A673 (cell line): ENCODE results near the gene TSPO. TPM values are rescaled to one million over a fixed set of nuclear protein-coding genes. Genes with fewer than 3 reads are reported as not detected.

Experiments used
- BruUV-seq: library from RNA; stranded (reverse); fragments of 400-500 nt; replicated peaks from 2 replicates; lab custom pipeline; 2021; lab: Mats Ljungman, UMichigan
- CTCF ChIA-PET: fragments of 300-600 bp; sonication (Branson Sonifier 250); formaldehyde crosslinking; loops from one replicate; lab custom pipeline; 2022; ENCODE audit warnings: antibody characterized with exemption; lab: Charles Lee
- POLR2A ChIA-PET: fragments of 300-600 bp; sonication (Branson Sonifier 250); formaldehyde crosslinking; loops from one replicate; lab custom pipeline; 2022; ENCODE audit warnings: antibody characterized with exemption; ENCODE audit not compliant: low non-redundant PET; lab: Charles Lee
- DNase-seq: peaks from one replicate; pipeline ENCODE4 v3.0.0-alpha.2; 2015; ENCODE audit warnings: low spot score
- H3K27ac ChIP-seq: fragments of 200-600 bp; sonication (generic); 2 replicates; pipeline ENCODE4 v1.5.1; 2016; ENCODE audit warnings: mixed run types, low read depth, mild to moderate bottlenecking, mixed read lengths, antibody characterized with exemption, low read length; ENCODE audit not compliant: poor library complexity, severe bottlenecking
- H3K27me3 ChIP-seq: fragments of 200-600 bp; sonication (generic); replicated peaks from 2 replicates; pipeline ENCODE4 v1.6.1; 2017; ENCODE audit warnings: mixed run types, low read depth, mild to moderate bottlenecking, mixed read lengths, antibody characterized with exemption, low read length; ENCODE audit not compliant: insufficient read depth, poor library complexity
- H3K36me3 ChIP-seq: fragments of 200-600 bp; sonication (generic); 2 replicates; pipeline ENCODE4 v1.6.1; 2016; ENCODE audit warnings: mixed run types, mild to moderate bottlenecking, mixed read lengths, antibody characterized with exemption, low read length; ENCODE audit not compliant: insufficient read depth, poor library complexity, severe bottlenecking
- H3K4me1 ChIP-seq: fragments of 200-600 bp; sonication (generic); 2 replicates; pipeline ENCODE4 v1.6.1; 2017; ENCODE audit warnings: mixed run types, mild to moderate bottlenecking, mixed read lengths, antibody characterized with exemption, low read length; ENCODE audit not compliant: insufficient read depth, poor library complexity, severe bottlenecking
- H3K4me3 ChIP-seq: fragments of 200-600 bp; sonication (generic); 2 replicates; pipeline ENCODE4 v1.5.1; 2016; ENCODE audit warnings: low read depth, mixed run types, mild to moderate bottlenecking, mixed read lengths, low read length; ENCODE audit not compliant: poor library complexity, severe bottlenecking
- H3K9me3 ChIP-seq: fragments of 200-600 bp; sonication (generic); 2 replicates; pipeline ENCODE4 v1.6.1; 2016; ENCODE audit warnings: mixed run types, low read depth, mild to moderate bottlenecking, mixed read lengths, antibody characterized with exemption, low read length; ENCODE audit not compliant: poor library complexity, severe bottlenecking
- CTCF ChIP-seq: fragments of 300-800, 200-600 bp; sonication (generic); conservative IDR thresholded peaks from 2 replicates; pipeline ENCODE4 v1.5.1; 2017; ENCODE audit warnings: low read depth, mild to moderate bottlenecking, antibody characterized with exemption, low read length, moderate library complexity, mixed read lengths
- EZH2 ChIP-seq: fragments of 200-600 bp; sonication (generic); IDR thresholded peaks from 2 replicates; pipeline ENCODE4 v1.6.1; 2017; ENCODE audit warnings: borderline replicate concordance, low read depth, mild to moderate bottlenecking, mixed read lengths, antibody characterized with exemption, low read length; ENCODE audit not compliant: poor library complexity, severe bottlenecking
- intact Hi-C: fragments of 100-400 bp; cut with micrococcal nuclease; formaldehyde crosslinking; loops from one replicate; pipeline ENCODE4 v1.10.0; 2022; ENCODE audit not compliant: unreplicated experiment
- total RNA-seq: library from RNA; stranded (reverse); gene quantifications from 2 replicates; pipeline ENCODE4 v1.2.3, GENCODE V29; 2021

Gene TSPO
- total RNA-seq, 1 experiment from 2014 or later, result 105 TPM

GRCh38 chr22:43177479-43177878 lies 26.1 kb downstream of the TSPO start:
- CTCF ChIA-PET, result no interaction called here
- Histone ChIP-seq H3K9me3 (no peaks in the 10 kb centered on the region), H3K36me3 (peaks cover 69% of the 10 kb centered on the region), H3K4me1 (no peaks in the 10 kb centered on the region), H3K27me3 (no peaks in the 10 kb centered on the region), H3K4me3 (no peak overlapping the region), H3K27ac (no peak overlapping the region)
- no peak for DNase-seq
- POLR2A ChIA-PET, result no interaction called here
- intact Hi-C loops, result no loop called here
- TF ChIP-seq EZH2, result no peak
- TF ChIP-seq CTCF, result no peak
- BruUV-seq, result no TSS peak

- TF ChIP-seq EZH2 (no peak), CTCF (no peak)
- Histone ChIP-seq H3K4me3 (no peak overlapping the region), H3K4me1 (peaks cover under 1% of the 10 kb centered on the region), H3K9me3 (no peaks in the 10 kb centered on the region), H3K36me3 (peaks cover 65% of the 10 kb centered on the region), H3K27me3 (no peaks in the 10 kb centered on the region), H3K27ac (no peak overlapping the region)
- BruUV-seq, result no TSS peak
- ChIA-PET CTCF (no interaction called here), POLR2A (no interaction called here)
- DNase-seq, result no peak
- intact Hi-C loops, result no loop called here
These were observed 28.0 kb downstream of the TSPO start for GRCh38 chr22:43179146-43179910.

- Histone ChIP-seq H3K4me1 (peaks cover 4% of the 10 kb centered on the region), H3K4me3 (no peak overlapping the region), H3K27me3 (no peaks in the 10 kb centered on the region), H3K36me3 (peaks cover 60% of the 10 kb centered on the region), H3K27ac (no peak overlapping the region), H3K9me3 (no peaks in the 10 kb centered on the region)
- BruUV-seq, result no TSS peak
- intact Hi-C loops, result no loop called here
- POLR2A ChIA-PET, result no interaction called here
- CTCF ChIA-PET, result no interaction called here
- TF ChIP-seq CTCF, result no peak
- TF ChIP-seq EZH2, result no peak
- no peak for DNase-seq
These were observed 28.5 kb downstream of the TSPO start for GRCh38 chr22:43179911-43180195.
